ENCODE data around the gene TMEM86B. TPM values are rescaled to one million over a fixed set of nuclear protein-coding genes. Genes with fewer than 3 reads are reported as not detected.
"Not testable (repeated sequence)": the region's sequence is repeated elsewhere in the genome, so short reads cannot be mapped to it uniquely, and the experiment has no call there.

The TMEM86B gene
- total and polyA plus RNA-seq, 3 experiments from 2014 or later, result 2.9 to 10.3 (median 8.5) TPM

GRCh38 chr19:55226273-55226672 lies 2.3 kb downstream of the TMEM86B start:
- H3K36me3 ChIP-seq (ENCODE audit: insufficient read depth, low read length), result peaks cover 10% of the 10 kb centered on the region
- H3K4me3 ChIP-seq (ENCODE audit: low read length), result no peak overlapping the region
- CTCF ChIA-PET, result no interaction called here
- no peaks in the 10 kb centered on the region for H3K9me3 ChIP-seq (ENCODE audit: low read length)
- no peak for DNase-seq
- Mint-ChIP-seq H3K27ac (no peak overlapping the region), H3K4me1 (peaks cover 0 to 3% (median 3%) of the 10 kb centered on the region in 3 donors), H3K9me3 (no peaks in the 10 kb centered on the region), H3K36me3 (peaks cover 3 to 61% (median 7%) of the 10 kb centered on the region in 3 donors), H3K4me3 (no peak overlapping the region), H3K27me3 (no peaks in the 10 kb centered on the region)
- POLR2A ChIA-PET, result no interaction called here
- no peaks in the 10 kb centered on the region for H3K4me1 ChIP-seq (ENCODE audit: insufficient read depth, low read length)
- H3K27me3 ChIP-seq (ENCODE audit: insufficient read depth, low read length, poor library complexity, severe bottlenecking), result no peaks in the 10 kb centered on the region
- H3K27ac ChIP-seq (ENCODE audit: low read depth, low read length), result no peak overlapping the region

GRCh38 chr19:55225415-55225958 lies 3.1 kb downstream of the TMEM86B start:
- Mint-ChIP-seq H3K27ac (peak overlapping the region in 2 of 8 donors; percentile 52 to 79), H3K4me1 (peaks cover 0 to 3% (median 3%) of the 10 kb centered on the region in 3 donors), H3K9me3 (peaks cover 0 to 5% (median 0%) of the 10 kb centered on the region in 5 donors), H3K27me3 (no peaks in the 10 kb centered on the region), H3K4me3 (no peak overlapping the region), H3K36me3 (peaks cover 8 to 54% (median 9%) of the 10 kb centered on the region in 3 donors)
- Histone ChIP-seq H3K36me3 (ENCODE audit: insufficient read depth, low read length) (peaks cover 5% of the 10 kb centered on the region), H3K4me1 (ENCODE audit: insufficient read depth, low read length) (no peaks in the 10 kb centered on the region), H3K27me3 (ENCODE audit: insufficient read depth, low read length, poor library complexity, severe bottlenecking) (no peaks in the 10 kb centered on the region), H3K9me3 (ENCODE audit: low read length) (no peaks in the 10 kb centered on the region), H3K4me3 (ENCODE audit: low read length) (no peak overlapping the region), H3K27ac (ENCODE audit: low read depth, low read length) (no peak overlapping the region)
- no peak for DNase-seq
- ChIA-PET POLR2A (no interaction called here), CTCF (no interaction called here)

GRCh38 chr19:55224679-55225414 lies 3.7 kb downstream of the TMEM86B start:
- H3K9me3 Mint-ChIP-seq; CTCF ChIA-PET; POLR2A ChIA-PET; H3K9me3 ChIP-seq (ENCODE audit: low read length); H3K27me3 ChIP-seq (ENCODE audit: insufficient read depth, low read length, poor library complexity, severe bottlenecking); H3K4me3 Mint-ChIP-seq; H3K4me1 Mint-ChIP-seq; H3K27ac ChIP-seq (ENCODE audit: low read depth, low read length); H3K4me1 ChIP-seq (ENCODE audit: insufficient read depth, low read length); H3K27ac Mint-ChIP-seq; H3K27me3 Mint-ChIP-seq; H3K36me3 ChIP-seq (ENCODE audit: insufficient read depth, low read length); DNase-seq; H3K4me3 ChIP-seq (ENCODE audit: low read length): not testable (repeated sequence)
- H3K36me3 Mint-ChIP-seq, result peaks cover 8 to 48% (median 9%) of the 10 kb centered on the region in 3 donors

- H3K27ac ChIP-seq (ENCODE audit: low read depth, low read length), result no peak overlapping the region
- H3K36me3 ChIP-seq (ENCODE audit: insufficient read depth, low read length), result peaks cover under 1% of the 10 kb centered on the region
- H3K4me1 ChIP-seq (ENCODE audit: insufficient read depth, low read length), result no peaks in the 10 kb centered on the region
- Mint-ChIP-seq H3K4me1 (peaks cover 0 to 3% (median 3%) of the 10 kb centered on the region in 3 donors), H3K27me3 (no peaks in the 10 kb centered on the region), H3K4me3 (no peak overlapping the region), H3K36me3 (peaks cover 8 to 43% (median 9%) of the 10 kb centered on the region in 3 donors), H3K9me3 (peaks cover 0 to 5% (median 0%) of the 10 kb centered on the region in 5 donors), H3K27ac (no peak overlapping the region)
- CTCF ChIA-PET, result no interaction called here
- POLR2A ChIA-PET, result no interaction called here
- H3K4me3 ChIP-seq (ENCODE audit: low read length), result no peak overlapping the region
- H3K9me3 ChIP-seq (ENCODE audit: low read length), result no peaks in the 10 kb centered on the region
- H3K27me3 ChIP-seq (ENCODE audit: insufficient read depth, low read length, poor library complexity, severe bottlenecking), result no peaks in the 10 kb centered on the region
- no peak for DNase-seq
Measured at GRCh38 chr19:55224038-55224665, 4.4 kb downstream of the TMEM86B start.

GRCh38 chr19:55223291-55224037 lies 5.1 kb downstream of the TMEM86B start:
- peaks cover 8 to 36% (median 9%) of the 10 kb centered on the region in 3 donors for H3K36me3 Mint-ChIP-seq

GRCh38 chr19:55220525-55220924 lies 8.0 kb downstream of the TMEM86B start:
- H3K4me1 ChIP-seq (ENCODE audit: insufficient read depth, low read length), result peaks cover 12% of the 10 kb centered on the region
- POLR2A ChIA-PET, result no interaction called here
- no peaks in the 10 kb centered on the region for H3K9me3 ChIP-seq (ENCODE audit: low read length)
- CTCF ChIA-PET, result interaction anchor here (0.8 to 1.0 kb wide), 2 partner anchors 158 to 283 kb away, joined by 3 read pairs; partner anchors contain the start of gene RDH13
- Mint-ChIP-seq H3K4me3 (no peak overlapping the region), H3K4me1 (peaks cover 9 to 14% (median 12%) of the 10 kb centered on the region in 3 donors), H3K9me3 (peaks cover 0 to 10% (median 4%) of the 10 kb centered on the region in 5 donors), H3K27me3 (peaks cover 2 to 7% of the 10 kb centered on the region in 2 donors), H3K27ac (no peak overlapping the region), H3K36me3 (peaks cover 4 to 10% (median 6%) of the 10 kb centered on the region in 3 donors)
- H3K36me3 ChIP-seq (ENCODE audit: insufficient read depth, low read length), result no peaks in the 10 kb centered on the region
- H3K27me3 ChIP-seq (ENCODE audit: insufficient read depth, low read length, poor library complexity, severe bottlenecking), result no peaks in the 10 kb centered on the region
- DNase-seq, result no peak
- no peak overlapping the region for H3K4me3 ChIP-seq (ENCODE audit: low read length)
- H3K27ac ChIP-seq (ENCODE audit: low read depth, low read length), result no peak overlapping the region

More at GRCh38 chr19:55223291-55224037, 5.1 kb downstream of the TMEM86B start:
- Mint-ChIP-seq H3K9me3 (peaks cover 0 to 5% (median 0%) of the 10 kb centered on the region in 5 donors), H3K27ac (peak overlapping the region in 2 of 8 donors; percentile 71 to 85), H3K4me1 (peaks cover 0 to 3% (median 3%) of the 10 kb centered on the region in 3 donors), H3K4me3 (no peak overlapping the region), H3K27me3 (no peaks in the 10 kb centered on the region)
- Histone ChIP-seq H3K4me3 (ENCODE audit: low read length) (no peak overlapping the region), H3K36me3 (ENCODE audit: insufficient read depth, low read length) (no peaks in the 10 kb centered on the region), H3K4me1 (ENCODE audit: insufficient read depth, low read length) (no peaks in the 10 kb centered on the region), H3K9me3 (ENCODE audit: low read length) (no peaks in the 10 kb centered on the region), H3K27ac (ENCODE audit: low read depth, low read length) (no peak overlapping the region), H3K27me3 (ENCODE audit: insufficient read depth, low read length, poor library complexity, severe bottlenecking) (no peaks in the 10 kb centered on the region)
- CTCF ChIA-PET, result no interaction called here
- POLR2A ChIA-PET, result no interaction called here
- DNase-seq, result no peak

- no peaks in the 10 kb centered on the region for H3K36me3 ChIP-seq (ENCODE audit: insufficient read depth, low read length)
- Mint-ChIP-seq H3K27ac (peak overlapping the region in 3 of 8 donors; percentile 14 to 56 (median 43)), H3K4me1 (peaks cover 9 to 15% (median 12%) of the 10 kb centered on the region in 3 donors)
Measured at GRCh38 chr19:55216461-55217198, 11.9 kb downstream of the TMEM86B start.

More at GRCh38 chr19:55216461-55217198, 11.9 kb downstream of the TMEM86B start:
- Mint-ChIP-seq H3K4me3 (peak overlapping the region in 2 of 7 donors; percentile 38 to 44), H3K9me3 (peaks cover 11 to 18% (median 13%) of the 10 kb centered on the region in 5 donors), H3K36me3 (peaks cover 0 to 11% (median 4%) of the 10 kb centered on the region in 3 donors), H3K27me3 (peaks cover 13 to 21% of the 10 kb centered on the region in 2 donors)
- ChIA-PET CTCF (no interaction called here), POLR2A (no interaction called here)
- Histone ChIP-seq H3K4me1 (ENCODE audit: insufficient read depth, low read length) (peaks cover 12% of the 10 kb centered on the region), H3K9me3 (ENCODE audit: low read length) (no peaks in the 10 kb centered on the region), H3K4me3 (ENCODE audit: low read length) (no peak overlapping the region), H3K27me3 (ENCODE audit: insufficient read depth, low read length, poor library complexity, severe bottlenecking) (no peaks in the 10 kb centered on the region), H3K27ac (ENCODE audit: low read depth, low read length) (peak overlapping the region; percentile 44)
- DNase-seq, result peak in 3 of 5 donors; percentile 10 to 30 (median 12)

Data from CD8-positive, alpha-beta memory T cell (primary cell).